Middle frontal gyrus (tissue), 1 donor: ENCODE measurements around the gene DYNC2H1.
"Not testable (repeated sequence)": the region's sequence is repeated elsewhere in the genome, so short reads cannot be mapped to it uniquely, and the experiment has no call there.

ENCODE experiments used
- DNase-seq: peaks from one replicate; pipeline ENCODE4 v3.0.0-alpha.2; 2015; ENCODE audit warnings: low spot score; ENCODE audit errors: extremely low spot score

Gene DYNC2H1

DNA sequence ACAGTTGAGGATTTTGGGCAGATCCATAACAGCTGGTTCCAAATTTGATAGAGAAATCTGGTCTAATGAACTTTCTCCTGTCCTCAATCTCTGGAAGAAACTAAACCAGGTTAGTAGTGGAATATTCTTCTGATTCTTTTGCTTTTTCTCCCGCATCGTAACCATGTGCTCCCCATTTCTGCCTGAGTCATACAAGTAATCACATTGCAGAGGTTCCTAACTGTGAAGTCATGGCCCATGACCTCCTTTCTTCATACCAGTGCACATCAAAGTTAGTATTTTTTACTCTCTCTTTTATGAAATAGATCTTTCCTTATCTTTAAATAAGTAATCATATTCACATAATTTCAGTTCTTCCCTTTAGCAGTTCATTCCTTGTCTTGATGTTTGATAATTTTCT is 249.0 kb downstream of the DYNC2H1 start:
- DNase-seq = no peak

GRCh38 chr11:103359216-103359615 is 250.0 kb downstream of the DYNC2H1 start:
- no peak for DNase-seq

DNA sequence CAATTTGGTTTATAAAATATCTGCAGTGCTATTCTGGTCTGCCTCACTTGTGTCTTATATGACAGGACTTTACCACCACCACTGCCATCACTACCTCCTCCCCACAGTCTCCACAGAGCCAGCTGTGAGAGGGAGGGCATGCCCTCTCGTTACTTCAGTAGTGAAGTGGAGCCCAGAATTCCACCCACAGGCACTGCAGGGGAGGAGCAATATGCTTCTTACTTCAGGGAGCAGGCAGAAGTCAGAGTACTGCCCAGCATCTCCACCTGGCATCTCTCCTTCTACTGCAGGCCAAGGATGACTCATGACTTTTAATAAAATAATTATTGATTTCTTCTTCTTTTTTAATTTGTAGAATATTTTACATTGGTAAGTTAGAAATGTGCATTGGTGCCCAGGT is 255.5 kb downstream of the DYNC2H1 start:
- no peak for DNase-seq

DNA sequence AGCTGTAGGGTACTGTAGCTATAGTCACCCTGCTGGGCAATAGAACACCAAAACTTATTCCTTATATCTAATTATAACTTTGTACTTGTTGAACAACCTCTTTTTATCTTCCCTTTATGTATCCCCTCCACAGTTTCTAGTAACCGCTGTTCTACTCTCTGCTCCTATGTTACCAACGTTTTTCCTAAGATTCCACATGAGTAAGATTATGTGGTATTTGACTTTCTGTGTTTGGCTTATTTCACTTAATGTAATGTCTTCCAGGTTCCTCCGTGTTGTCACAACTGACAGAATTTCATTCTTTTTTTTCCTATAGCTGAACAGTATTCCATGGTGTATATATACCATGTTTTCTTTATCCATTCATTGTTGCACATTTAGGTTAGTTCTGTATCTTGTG is 258.4 kb downstream of the DYNC2H1 start:
- DNase-seq = no peak

DNA sequence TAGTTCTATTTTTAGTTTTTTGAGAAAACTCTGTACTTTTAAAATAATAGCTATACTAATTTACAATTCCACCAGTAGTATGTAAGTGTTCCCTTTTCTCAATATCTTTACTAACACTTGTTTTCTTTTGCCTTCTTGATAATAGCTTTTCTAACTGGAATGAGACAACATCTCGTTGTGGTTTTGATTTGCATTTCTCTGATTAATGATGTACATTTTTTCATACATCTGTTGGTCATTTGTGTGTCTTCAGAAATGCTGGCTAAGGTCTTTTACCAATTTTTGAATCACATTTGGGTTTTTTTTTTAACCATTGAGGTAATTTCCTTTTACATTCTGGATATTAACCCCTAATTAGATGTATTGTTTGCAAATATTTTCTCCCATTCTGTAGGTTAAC is 258.9 kb downstream of the DYNC2H1 start:
- DNase-seq = no peak

DNA sequence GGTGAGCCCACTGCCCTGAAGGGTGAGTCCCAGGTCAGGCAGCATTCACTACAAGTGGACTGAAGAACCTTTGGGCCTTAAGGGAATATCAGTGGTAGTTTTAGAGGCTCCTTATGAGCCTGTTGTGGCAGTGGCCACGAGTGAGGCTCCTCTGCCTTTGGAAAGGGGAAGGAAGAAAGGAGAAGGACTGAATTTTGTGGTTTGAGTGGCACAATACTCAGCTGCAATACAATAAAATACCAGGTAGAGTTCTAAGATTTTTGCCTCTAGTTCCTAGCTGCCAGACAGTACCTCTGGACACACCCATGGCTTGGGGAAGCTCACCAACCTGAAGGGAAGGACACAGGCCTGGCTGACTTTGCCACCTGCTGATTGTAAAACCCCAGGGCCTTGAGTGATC is 260.9 kb downstream of the DYNC2H1 start:
- no peak for DNase-seq

DNA sequence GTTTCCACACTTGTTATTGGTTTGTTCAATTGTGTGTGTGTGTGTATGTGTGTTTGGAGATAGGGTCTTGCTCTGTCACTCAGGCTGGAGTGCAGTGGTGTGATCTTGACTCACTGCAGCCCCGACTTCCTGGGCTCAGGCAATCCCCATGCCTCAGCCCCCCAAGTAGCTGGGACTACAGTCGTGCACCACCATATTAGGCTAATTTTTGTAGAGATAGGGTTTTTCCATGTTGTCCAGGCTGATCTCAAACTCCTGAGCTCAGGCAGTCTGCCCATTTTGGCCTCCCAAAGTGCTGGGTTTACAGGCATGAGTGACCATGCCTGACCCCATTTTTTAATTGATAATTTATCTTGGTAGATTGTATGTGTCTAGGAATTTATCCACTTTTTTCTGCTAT is 263.7 kb downstream of the DYNC2H1 start:
- DNase-seq = no peak

DNA sequence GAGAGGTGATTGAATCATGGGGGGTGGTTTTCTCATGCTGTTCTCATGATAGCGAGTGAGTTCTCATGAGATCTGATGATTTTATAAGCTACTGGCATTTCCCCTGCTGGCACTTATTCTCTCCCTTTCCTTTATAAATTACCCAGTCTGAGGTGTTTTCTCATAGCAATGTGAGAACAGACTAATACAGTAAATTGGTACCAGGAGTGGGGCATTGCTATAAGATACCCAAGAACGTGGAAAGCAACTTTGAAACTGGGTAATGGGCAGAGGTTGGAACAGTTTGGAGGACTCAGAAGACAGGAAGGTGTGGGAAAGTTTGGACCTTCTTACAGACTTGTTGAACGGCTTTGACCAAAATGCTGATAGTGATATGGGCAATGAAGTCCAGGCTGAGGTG is 265.0 kb downstream of the DYNC2H1 start:
- not testable (repeated sequence) for DNase-seq

DNA sequence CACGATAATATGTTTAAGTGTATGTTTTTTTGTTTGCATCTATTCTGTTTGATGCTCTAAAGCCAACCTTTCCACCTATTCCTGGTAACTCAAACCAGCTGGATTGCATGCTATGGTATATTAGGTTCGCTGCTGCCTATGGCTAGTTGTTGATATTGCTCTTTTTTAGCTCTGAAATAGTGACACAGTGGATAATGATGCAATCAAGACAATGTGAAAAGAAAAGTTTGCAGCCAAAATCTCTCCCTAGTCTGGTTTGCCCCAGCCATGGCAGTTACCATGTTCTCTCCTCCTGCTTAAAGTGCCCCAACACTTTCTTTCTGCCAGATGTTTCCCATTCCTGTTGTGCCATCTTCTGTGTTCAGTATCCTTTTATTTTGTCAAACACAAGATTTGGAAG is 269.7 kb downstream of the DYNC2H1 start:
- DNase-seq = no peak

DNA sequence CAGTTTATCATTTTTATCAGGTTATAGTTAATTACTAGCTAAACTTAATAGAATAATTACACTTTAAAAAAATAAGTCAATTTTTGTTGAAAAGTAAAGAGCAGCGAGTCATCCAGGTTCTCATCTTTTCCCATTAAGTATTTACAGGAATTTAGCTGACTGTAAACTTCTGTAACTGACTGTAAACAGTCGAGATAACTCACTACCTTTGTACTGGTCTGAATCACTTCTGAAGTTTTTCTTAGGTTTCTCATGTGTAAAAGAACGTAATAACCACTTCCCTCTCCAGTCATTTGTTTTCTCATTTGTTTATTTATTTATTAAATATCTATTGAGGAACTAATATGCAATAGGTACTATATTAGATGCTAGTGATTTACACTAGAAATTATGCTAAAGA is 270.8 kb downstream of the DYNC2H1 start:
- no peak for DNase-seq

GRCh38 chr11:103384652-103385051 is 275.4 kb downstream of the DYNC2H1 start:
- DNase-seq = no peak

GRCh38 chr11:103395612-103396011 is 286.4 kb downstream of the DYNC2H1 start:
- DNase-seq = no peak

GRCh38 chr11:103396237-103396636 is 287.0 kb downstream of the DYNC2H1 start:
- no peak for DNase-seq

GRCh38 chr11:103397369-103397768 is 288.1 kb downstream of the DYNC2H1 start:
- no peak for DNase-seq

GRCh38 chr11:103398829-103399228 is 289.6 kb downstream of the DYNC2H1 start:
- no peak for DNase-seq

DNA sequence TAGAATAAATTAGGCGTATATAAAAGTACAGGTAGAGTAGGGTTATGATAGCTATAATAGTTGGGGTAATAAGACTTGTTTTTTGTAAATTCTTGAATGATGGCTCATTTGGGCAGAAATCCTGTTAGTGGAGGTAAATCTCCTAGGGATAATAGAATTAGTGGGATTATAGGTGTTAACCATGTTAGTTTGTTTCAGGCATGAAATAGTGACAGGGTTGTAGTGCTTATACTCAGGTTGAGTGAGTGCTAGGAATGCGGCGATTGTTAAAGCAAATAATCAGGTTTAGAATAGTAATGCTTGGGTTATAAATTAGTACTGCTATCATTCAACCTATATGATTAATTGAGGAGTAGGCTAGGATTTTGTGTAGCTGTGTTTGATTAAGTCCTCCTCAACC is 297.1 kb downstream of the DYNC2H1 start:
- no peak for DNase-seq

- DNase-seq = no peak
These were observed 298.4 kb downstream of the DYNC2H1 start for GRCh38 chr11:103407641-103408040.

GRCh38 chr11:103413266-103413888 is 304.2 kb downstream of the DYNC2H1 start:
- DNase-seq = no peak

DNA sequence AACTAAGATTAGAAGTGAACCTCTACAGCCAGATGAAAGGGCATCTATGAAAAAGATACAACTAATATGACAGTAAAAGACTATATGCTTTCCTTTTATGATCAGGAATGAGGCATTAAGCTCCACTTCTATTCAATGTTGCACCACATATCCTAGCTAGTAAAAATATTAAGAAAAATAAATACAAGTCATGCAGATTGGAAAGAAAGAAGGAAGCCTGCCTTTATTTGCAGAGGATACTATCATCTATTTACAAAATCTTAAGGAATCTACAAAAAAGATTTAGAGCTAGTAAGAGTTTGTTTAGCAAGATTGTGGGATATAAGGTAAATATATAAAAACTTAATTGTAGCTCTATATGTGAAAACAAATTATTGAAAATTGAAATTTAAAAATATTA is 308.8 kb downstream of the DYNC2H1 start:
- no peak for DNase-seq

DNA sequence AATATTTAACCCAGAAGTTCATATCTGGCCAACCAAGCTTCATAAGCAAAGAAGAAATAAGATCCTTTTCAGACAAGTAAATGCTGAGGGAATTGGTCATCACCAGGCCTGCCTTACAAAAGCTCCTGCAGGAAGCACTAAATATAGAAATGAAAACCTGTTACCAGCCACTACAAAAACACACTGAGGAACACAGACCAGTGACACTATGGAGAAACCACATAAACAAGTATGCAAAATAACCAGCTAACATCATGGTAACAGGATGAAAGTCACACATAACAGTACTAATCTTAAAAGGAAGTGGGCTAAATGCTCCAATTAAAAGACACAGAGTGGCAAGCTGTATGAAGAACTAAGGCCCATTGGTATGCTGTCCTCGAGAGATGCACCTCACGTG is 311.4 kb downstream of the DYNC2H1 start:
- DNase-seq = no peak

- no peak for DNase-seq
These were observed 324.3 kb downstream of the DYNC2H1 start for GRCh38 chr11:103433386-103434072.

GRCh38 chr11:103434073-103434411 is 324.8 kb downstream of the DYNC2H1 start:
- no peak for DNase-seq

DNA sequence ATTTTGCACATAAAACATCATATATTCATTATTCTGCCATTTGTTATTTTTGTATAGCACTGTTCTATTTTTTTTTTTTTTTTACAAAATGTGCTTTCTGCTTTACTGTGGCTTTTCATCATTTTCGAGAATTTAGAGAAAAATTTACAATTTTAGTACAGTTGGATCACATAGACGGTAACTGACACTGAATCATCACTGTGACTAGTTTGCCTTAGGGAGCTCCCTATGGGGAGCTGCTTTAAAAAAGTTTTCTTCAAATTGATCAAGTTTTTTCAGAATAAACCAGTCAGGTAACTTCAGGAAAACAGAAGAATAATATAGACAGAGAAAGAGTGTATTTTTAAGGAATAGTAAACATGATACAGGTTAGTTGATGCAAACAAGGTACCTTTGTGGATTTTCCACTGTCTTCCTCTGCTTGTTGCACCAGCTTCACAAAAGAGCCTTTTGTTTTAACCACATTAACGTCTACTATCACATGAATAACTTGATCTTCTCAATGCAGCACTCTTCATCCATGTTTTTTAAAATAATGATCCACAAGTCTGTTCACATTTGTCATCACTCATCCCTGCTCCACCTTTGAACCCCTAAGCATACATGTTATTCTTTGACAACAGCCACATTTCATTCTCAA is 327.0 kb downstream of the DYNC2H1 start:
- no peak for DNase-seq
